ENCODE measurements around the gene DUOX2.
"Not testable (repeated sequence)": the region's sequence is repeated elsewhere in the genome, so short reads cannot be mapped to it uniquely, and the experiment has no call there.

The DUOX2 gene

GRCh38 chr15:45138814-45139765 lies 25.1 kb upstream of the DUOX2 start:
- no peak for DNase-seq

DNA sequence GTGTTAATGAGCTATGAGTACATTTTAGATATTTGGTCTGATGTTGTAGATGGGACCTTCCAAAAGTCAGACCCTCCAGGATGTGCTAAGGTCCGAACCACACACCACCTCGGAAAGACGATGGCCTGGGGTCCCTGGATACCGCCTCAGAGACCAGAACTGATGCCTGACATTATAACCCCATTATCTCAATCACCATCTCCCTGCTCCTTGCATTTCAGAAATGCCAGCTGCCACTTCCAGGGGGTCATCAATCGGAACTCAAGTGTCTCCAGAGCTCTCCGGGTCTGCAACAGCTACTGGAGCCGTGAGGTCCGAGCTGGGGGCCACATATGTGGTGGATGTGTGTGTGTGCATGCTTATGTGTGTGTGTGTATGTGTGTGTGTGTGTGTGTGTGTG lies 23.7 kb upstream of the DUOX2 start:
- no peak for DNase-seq

DNA sequence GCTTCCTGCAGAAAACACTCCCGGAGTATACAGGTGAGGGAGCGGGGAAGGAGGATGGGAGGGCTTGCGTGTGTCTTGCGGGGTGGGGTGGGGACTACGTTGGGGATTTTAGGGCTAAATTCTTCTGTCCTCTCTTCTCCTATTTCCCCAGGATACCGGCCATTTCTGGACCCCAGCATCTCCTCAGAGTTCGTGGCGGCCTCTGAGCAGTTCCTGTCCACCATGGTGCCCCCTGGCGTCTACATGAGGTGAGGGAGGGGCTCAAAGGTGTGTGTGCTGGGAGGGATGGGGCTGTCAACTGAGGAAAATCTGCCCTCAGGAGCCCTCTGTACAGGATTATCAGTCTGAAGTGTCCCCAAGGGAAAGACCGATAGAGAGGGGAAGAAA lies 22.4 kb upstream of the DUOX2 start:
- no peak for DNase-seq

DNA sequence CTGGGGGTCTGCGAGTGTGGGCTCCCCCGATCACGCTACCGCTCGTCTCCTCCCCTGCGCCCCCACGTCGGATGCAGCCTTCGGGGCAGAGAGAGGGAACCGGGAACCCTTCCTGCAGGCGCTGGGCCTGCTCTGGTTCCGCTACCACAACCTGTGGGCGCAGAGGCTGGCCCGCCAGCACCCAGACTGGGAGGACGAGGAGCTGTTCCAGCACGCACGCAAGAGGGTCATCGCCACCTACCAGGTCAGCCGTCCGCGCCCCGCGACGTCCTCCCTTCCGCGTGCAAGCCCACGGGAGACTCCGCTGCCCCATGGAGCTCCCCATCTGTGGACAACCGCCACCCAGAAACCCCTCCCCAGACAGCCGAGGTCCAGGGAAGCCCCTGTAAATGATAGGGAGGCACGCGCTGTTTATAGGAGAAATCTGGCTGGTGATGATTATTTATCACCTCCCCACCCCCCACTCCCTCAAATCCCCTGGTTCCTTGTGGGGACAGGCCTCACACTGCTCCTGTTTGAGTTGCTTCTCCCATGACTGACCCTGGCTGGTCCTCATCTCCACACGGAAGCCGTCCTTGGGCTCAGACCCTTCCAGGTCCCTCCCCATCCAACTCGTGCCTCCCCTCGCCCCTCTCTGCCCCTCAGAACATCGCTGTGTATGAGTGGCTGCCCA lies 21.9 kb upstream of the DUOX2 start:
- not testable (repeated sequence) for DNase-seq

- DNase-seq = no peak
Measured at GRCh38 chr15:45134682-45135604, 21.0 kb upstream of the DUOX2 start.

DNA sequence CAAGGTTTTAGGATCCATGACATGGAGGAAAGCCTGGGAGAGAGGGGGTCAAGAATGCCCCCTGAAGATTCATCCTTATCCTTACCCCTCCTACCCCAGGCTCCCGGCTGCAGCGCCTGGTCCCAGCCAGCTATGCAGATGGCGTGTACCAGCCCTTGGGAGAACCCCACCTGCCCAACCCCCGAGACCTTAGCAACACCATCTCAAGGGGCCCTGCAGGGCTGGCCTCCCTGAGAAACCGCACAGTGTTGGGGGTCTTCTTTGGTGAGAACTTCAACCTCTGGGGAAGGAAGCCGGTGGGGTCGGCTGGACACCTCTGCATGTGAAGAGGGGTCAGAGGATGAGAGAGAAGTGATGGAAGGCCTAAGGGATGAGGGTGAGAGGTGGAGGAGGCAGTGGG lies 20.1 kb upstream of the DUOX2 start:
- no peak for DNase-seq

GRCh38 chr15:45133561-45133920 lies 19.6 kb upstream of the DUOX2 start:
- DNase-seq = no peak

GRCh38 chr15:45132844-45133560 lies 19.0 kb upstream of the DUOX2 start:
- DNase-seq = no peak

GRCh38 chr15:45131510-45131909 lies 17.5 kb upstream of the DUOX2 start:
- no peak for DNase-seq

DNA sequence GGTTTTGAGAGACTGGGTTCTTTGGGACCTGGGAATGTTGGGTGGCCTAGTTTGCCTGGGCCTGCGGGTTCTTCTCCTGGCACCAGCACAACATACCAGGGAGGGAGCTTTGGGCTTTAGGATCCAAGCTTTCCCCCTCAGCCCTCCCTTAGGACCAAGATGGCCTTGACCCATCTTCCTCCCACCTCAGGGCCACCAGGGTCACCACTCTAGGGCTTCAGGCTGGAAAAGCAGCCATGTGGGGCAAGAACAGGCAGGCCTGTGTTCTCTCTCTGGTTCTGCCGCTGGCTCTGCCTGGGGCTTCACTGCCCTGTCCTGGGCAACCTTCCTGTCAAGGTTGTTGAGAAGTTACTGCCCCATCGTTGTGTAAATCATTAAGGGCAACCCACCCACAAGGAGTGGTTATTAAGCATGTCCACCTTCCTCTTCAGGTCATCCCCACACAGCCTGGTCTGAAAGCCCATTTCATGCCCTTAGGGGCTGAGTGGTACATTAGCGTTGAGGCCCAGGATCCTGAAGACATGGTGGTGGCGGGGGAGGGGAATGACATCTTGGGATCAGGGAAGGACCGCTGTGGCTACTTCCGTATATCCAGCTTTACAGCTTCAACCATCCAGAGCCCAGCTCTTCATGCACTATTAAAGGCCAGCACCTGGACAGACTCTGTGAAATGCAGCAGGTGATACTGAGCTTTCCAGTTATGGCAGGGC lies 16.5 kb upstream of the DUOX2 start:
- DNase-seq = no peak

DNA sequence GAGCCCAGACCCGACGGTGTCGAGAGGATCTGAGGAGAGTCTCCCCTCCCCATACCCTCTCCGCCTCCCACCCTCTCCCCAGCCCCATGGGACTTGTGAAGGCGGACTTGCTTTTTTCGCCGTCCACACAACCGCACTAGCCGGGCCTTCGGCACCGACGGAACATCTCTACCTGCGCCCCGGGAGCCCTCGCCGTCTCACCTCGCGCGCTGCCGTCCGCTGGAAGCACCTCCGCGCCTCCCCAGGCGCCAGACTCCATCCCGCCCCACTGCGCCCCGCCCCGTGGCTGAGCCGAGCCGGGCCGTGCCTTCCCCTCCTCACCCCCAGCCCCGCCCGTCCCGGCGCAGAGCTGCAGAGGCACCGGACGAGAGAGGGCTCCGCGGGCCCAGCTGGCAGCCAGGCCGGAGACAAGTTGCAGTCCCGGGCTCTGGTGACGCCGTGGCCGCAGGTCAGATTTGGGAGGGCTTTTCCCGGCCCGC lies 15.7 kb upstream of the DUOX2 start, which contains the start of the genes DUOX1 and DUOXA1:
TSS of gene DUOX1 (plus strand) at position 344 of the 479 bp plus-strand sequence. CDS start 1,973 bp downstream, outside the sequence.
TSS of gene DUOXA1 (minus strand) at position 229 of the 479 bp plus-strand sequence. CDS start 6,865 bp downstream, outside the sequence.
- no peak for DNase-seq

DNA sequence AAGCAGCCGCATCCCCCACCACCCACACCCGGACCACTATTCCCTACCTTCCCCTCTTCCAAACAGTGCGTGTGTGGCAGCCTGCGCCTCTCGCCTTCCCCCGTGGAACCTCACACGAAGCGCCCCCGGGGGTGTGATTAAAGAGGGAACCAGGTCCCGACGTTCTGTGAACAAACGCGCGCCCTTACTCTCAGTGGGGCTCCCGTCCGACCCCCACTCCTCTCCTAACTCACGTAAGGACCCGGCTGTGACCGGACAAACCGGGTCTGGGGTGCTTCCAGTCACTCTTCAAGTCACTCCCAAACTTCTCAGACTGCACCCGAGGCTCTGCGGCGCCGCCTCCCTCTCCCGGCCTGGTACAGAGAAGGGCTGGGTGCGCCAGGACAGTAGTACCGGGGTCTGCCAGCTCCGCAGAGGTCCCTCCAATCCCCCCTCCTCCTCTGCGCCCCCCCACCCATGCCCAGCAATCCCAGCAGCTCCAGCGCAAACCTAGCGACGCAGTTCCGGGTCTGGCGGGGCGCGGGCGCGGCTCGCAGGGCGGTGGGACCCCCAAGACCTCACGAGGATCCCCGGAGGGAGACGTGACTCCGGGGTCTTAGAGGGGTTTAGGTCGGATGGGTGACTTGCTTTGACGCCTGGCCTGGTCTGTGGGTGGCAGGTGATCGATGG lies 15.1 kb upstream of the DUOX2 start:
- no peak for DNase-seq

DNA sequence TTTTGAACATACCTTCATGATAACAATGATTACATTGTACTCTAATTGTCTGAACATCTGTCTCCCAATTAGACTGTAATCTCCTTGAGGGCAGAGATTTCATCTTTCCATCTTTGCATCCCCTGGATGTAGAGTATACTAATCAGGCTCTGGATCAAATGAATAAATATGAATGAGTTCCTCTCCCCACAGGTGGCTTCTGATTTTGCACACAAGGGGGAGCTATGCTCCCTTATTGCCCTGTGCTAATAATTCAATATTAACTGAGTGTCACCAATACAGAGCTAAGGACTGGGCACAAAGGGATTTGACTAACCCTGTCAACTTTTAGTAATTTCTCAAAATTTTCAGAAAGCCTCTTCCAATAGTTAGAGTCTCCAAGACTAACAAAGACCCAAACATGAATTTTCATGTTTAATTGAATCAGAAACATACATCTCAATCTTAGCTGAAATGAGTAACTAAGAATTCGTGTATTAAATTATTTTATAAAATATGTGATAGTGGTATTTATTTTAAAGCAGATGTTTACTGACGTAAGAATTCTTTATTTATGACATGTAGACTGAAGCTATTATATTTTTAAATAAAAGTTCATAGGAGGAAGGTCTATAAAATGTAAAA lies 12.7 kb upstream of the DUOX2 start:
- no peak for DNase-seq

DNA sequence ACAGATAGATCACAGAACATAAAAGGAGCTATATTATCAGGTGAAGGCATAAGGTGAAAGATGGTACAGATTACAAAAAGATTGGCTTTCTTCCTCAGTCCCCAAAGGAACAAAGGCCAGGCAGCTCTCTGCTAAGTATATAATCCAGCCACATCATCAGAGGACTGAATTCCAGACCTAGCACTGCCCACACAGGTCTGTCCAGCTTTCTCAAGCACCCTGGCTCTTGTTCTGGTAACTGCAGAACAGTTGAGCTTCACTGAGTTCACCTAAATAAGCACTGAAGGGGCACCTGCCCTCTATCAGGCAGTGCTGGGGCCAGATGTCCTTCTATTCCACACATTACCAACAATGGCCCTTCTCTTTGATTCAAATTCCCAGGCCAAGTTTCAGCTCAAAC lies 9.4 kb upstream of the DUOX2 start:
- no peak for DNase-seq

DNA sequence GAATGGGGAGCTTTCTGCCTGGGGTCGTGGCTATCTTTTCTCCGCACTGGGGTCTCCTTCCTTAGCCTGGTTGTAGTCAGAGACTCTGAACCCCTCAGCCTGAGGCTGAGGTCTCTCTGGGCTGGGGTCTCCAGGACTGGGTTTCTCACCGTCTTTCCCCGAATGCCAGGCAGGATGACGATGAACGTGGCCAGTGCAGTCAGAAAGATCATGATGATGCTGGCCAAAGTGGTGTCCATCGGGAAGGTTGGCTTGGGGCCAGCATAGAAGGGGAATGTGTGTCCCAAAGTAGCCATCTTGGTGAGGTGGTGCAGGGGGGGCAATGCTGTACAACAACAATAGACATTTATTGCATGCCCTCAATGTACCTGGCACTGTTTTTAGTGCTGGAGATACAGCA lies 8.7 kb upstream of the DUOX2 start:
- DNase-seq = no peak

GRCh38 chr15:45121706-45122417 lies 7.9 kb upstream of the DUOX2 start:
- no peak for DNase-seq

DNA sequence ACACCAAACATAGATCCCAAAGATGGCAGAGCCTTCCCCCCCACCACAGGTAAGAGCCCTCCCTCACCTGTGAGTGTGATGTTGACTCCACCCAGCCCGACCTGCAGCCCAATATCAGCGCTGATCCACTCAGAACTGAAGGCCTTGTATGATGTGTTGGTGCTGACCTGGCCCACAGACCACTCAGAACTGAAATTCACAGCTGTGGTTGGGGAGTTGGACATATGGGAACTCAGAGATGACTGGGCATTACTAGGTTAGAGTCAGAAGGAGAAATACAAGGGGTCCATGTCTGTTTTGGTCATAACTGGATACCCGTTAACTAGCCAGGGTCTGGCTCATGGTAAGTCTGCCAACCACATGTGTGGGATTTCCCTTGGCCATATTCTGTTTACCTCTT lies 7.0 kb upstream of the DUOX2 start:
- no peak for DNase-seq

- no peak for DNase-seq
Measured at GRCh38 chr15:45120081-45120972, 6.4 kb upstream of the DUOX2 start.

GRCh38 chr15:45118996-45119395 lies 5.0 kb upstream of the DUOX2 start:
- no peak for DNase-seq

All from NCI-H187 (cell line).